ENCODE results near the gene APP.

DNA sequence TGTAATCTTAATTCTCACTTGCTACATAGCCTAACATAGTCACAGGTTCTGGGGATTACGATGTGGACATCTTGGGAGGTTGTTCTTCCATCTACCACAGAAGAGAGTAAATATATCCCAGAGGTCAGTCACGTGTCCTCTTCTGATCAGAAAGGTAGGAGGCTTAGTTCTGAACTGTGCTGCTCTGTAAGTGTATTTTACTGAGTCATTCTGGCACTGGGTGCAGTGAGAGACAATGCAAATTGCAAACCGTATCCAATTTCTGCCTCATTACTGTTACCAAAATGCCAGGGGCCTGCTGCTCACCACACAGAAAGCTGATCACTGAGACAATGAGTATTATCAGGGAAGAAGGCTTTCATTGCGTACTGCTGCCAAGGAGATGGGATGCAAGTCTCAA, 331.8 kb downstream of the APP start:
- TF ChIP-seq CTCF (IDR thresholded peaks at IDR 0.05), result no peak
- TF ChIP-seq EP300 (IDR thresholded peaks at IDR 0.05; ENCODE audit: low read depth), result no peak
- no peak for TF ChIP-seq POLR2A (IDR thresholded peaks at IDR 0.05)
- no peak for TF ChIP-seq POLR2AphosphoS5 (IDR thresholded peaks at IDR 0.05)
